Sigmoid colon (tissue), 7 donors: Measurements from ENCODE around the gene SH3RF3. TPM values are rescaled to one million over a fixed set of nuclear protein-coding genes. Genes with fewer than 3 reads are reported as not detected.
A peak's percentile ranks its signal among the peaks of the same experiment; 100 is the strongest.

Experiments used
- DNase-seq: peaks from one replicate; pipeline ENCODE4 v3.0.0-alpha.2; 2019
- H3K27ac ChIP-seq, 4 donors: fragments of 200-600 bp; sonication (generic); one replicate each; pipeline ENCODE4 v1.5.1; 2016 to 2019; ENCODE audit warnings: mild to moderate bottlenecking in 1 of 4
- H3K27me3 ChIP-seq, 3 donors: fragments of 200-600 bp; sonication (generic); one replicate each; pipeline ENCODE4 v1.5.1; 2019; ENCODE audit warnings: mild to moderate bottlenecking in 1 of 3
- H3K36me3 ChIP-seq, 4 donors: fragments of 200-600 bp; sonication (generic); one replicate each; pipeline ENCODE4 v1.5.1; 2016 to 2019
- H3K4me1 ChIP-seq, 4 donors: fragments of 200-600 bp; sonication (generic); one replicate each; pipeline ENCODE4 v1.5.1; 2017 to 2019
- H3K4me3 ChIP-seq, 4 donors: fragments of 200-600 bp; sonication (generic); one replicate each; pipeline ENCODE4 v1.5.1; 2017 to 2019; ENCODE audit warnings: mild to moderate bottlenecking in 2 of 4, moderate library complexity in 1 of 4
- H3K9me3 ChIP-seq, 4 donors: fragments of 200-600 bp in 3 of 4; sonication (generic) in 3 of 4; one replicate each; pipeline versions ENCODE4 v1.5.1 to v1.6.1; 2013 to 2019
- CTCF ChIP-seq, 4 experiments: fragments of 450-650 bp in 3 of 4; fragments of 200-600 bp in 1 of 4; IDR thresholded peaks; one replicate each; pipeline ENCODE4 v1.5.1; 2016 to 2019; ENCODE audit warnings: antibody characterized with exemption in 4 of 4, mild to moderate bottlenecking in 3 of 4, moderate library complexity in 2 of 4
- EP300 ChIP-seq, 4 donors: sonication (generic); formaldehyde crosslinking; IDR thresholded peaks; one replicate each; pipeline ENCODE4 v1.6.1; 2017; ENCODE audit warnings: antibody characterized with exemption in 4 of 4
- POLR2A ChIP-seq, 2 donors: fragments of 450-650 bp; IDR thresholded peaks; one replicate each; pipeline ENCODE4 v1.6.1; 2016; ENCODE audit warnings: antibody characterized with exemption in 2 of 2, mild to moderate bottlenecking in 2 of 2, moderate library complexity in 2 of 2
- POLR2AphosphoS5 ChIP-seq, 4 donors: sonication (generic); formaldehyde crosslinking; IDR thresholded peaks; one replicate each; pipeline ENCODE4 v1.6.1; 2017; ENCODE audit warnings: antibody characterized with exemption in 4 of 4
- WGBS, 2 donors: extraction: QIAGEN DNeasy Blood & Tissue Kit; methylation state at CpG; one replicate each; pipeline ENCODE4 v1.1.7; 2013; 5-methylcytosine and 5-hydroxymethylcytosine counted together
- intact Hi-C: fragments of 100-400 bp; cut with DNase I; formaldehyde crosslinking; loops from one replicate; pipeline ENCODE4 v1.15.1; 2023
- polyA plus RNA-seq, 3 donors: library from polyadenylated mRNA; stranded (reverse); fragments of 200-250 nt; gene quantifications; one replicate each; pipeline ENCODE4 v1.2.3, GENCODE V29; 2013
- total RNA-seq, 4 donors: library from RNA; depleted of rRNA; stranded (reverse); fragments of >200 nt; gene quantifications; one replicate each; pipeline ENCODE4 v1.1.0, GENCODE V29; 2016
- donor health status: healthy with polysubstance abuse.
- donor health status: Bipolar disorder and iron deficiency.
- donor health status: healthy.

The SH3RF3 gene
- total and polyA plus RNA-seq, 7 donors, result 0.69 to 10.0 (median 3.4) TPM

- WGBS, 2 donors, result 88 to 91% methylated on average over 14 of the region's 14 CpGs
- H3K27me3 ChIP-seq, result no peaks in the 10 kb centered on the region
- H3K27ac ChIP-seq, result no peak overlapping the region
- intact Hi-C loops, result no loop called here
- H3K36me3 ChIP-seq, result no peaks in the 10 kb centered on the region
- no peak for DNase-seq
- peaks cover 0 to 2% (median 0%) of the 10 kb centered on the region in 4 donors for H3K9me3 ChIP-seq
- TF ChIP-seq POLR2AphosphoS5 (IDR thresholded peaks at IDR 0.05), result no peak
- TF ChIP-seq POLR2A (IDR thresholded peaks at IDR 0.05), result no peak
- TF ChIP-seq CTCF (IDR thresholded peaks at IDR 0.05), result no peak
- TF ChIP-seq EP300 (IDR thresholded peaks at IDR 0.05), result no peak
- peaks cover 0 to 36% (median 34%) of the 10 kb centered on the region in 4 donors for H3K4me1 ChIP-seq
- no peak overlapping the region for H3K4me3 ChIP-seq
Measured at GRCh38 chr2:109352898-109353689, 224.1 kb downstream of the SH3RF3 start.

- Histone ChIP-seq H3K9me3 (peaks cover 0 to 2% (median 0%) of the 10 kb centered on the region in 4 donors), H3K4me1 (peaks cover 0 to 34% (median 30%) of the 10 kb centered on the region in 4 donors), H3K4me3 (no peak overlapping the region), H3K27ac (no peak overlapping the region), H3K27me3 (no peaks in the 10 kb centered on the region), H3K36me3 (no peaks in the 10 kb centered on the region)
- DNase-seq, result peak; percentile 26
- 92 to 95% methylated on average over 22 of the region's 22 CpGs for WGBS, 2 donors
- intact Hi-C loops, result no loop called here
- TF ChIP-seq POLR2AphosphoS5 (IDR thresholded peaks at IDR 0.05) (no peak), CTCF (IDR thresholded peaks at IDR 0.05) (no peak), POLR2A (IDR thresholded peaks at IDR 0.05) (no peak), EP300 (IDR thresholded peaks at IDR 0.05) (no peak)
Measured at GRCh38 chr2:109353806-109354745, 225.1 kb downstream of the SH3RF3 start.

GRCh38 chr2:109355192-109355843 lies 226.3 kb downstream of the SH3RF3 start:
- Histone ChIP-seq H3K27ac (no peak overlapping the region), H3K9me3 (peaks cover 0 to 2% (median 0%) of the 10 kb centered on the region in 4 donors), H3K4me1 (peaks cover 0 to 22% (median 17%) of the 10 kb centered on the region in 4 donors), H3K4me3 (no peak overlapping the region), H3K36me3 (no peaks in the 10 kb centered on the region), H3K27me3 (no peaks in the 10 kb centered on the region)
- no peak for TF ChIP-seq POLR2AphosphoS5 (IDR thresholded peaks at IDR 0.05)
- no peak for TF ChIP-seq EP300 (IDR thresholded peaks at IDR 0.05)
- TF ChIP-seq CTCF (IDR thresholded peaks at IDR 0.05), result no peak
- no peak for TF ChIP-seq POLR2A (IDR thresholded peaks at IDR 0.05)
- intact Hi-C loops, result no loop called here
- DNase-seq, result no peak
- WGBS, 2 donors, result 84 to 92% methylated on average over 8 of the region's 8 CpGs

- H3K36me3 ChIP-seq, result no peaks in the 10 kb centered on the region
- DNase-seq, result peak; percentile 34
- intact Hi-C loops, result no loop called here
- peaks cover 0 to 10% (median 6%) of the 10 kb centered on the region in 4 donors for H3K4me1 ChIP-seq
- no peak overlapping the region for H3K4me3 ChIP-seq
- H3K9me3 ChIP-seq, result peaks cover 0 to 2% (median 0%) of the 10 kb centered on the region in 4 donors
- H3K27me3 ChIP-seq, result no peaks in the 10 kb centered on the region
- no peak overlapping the region for H3K27ac ChIP-seq
- 92 to 95% methylated on average over 7 of the region's 7 CpGs for WGBS, 2 donors
- no peak for TF ChIP-seq CTCF (IDR thresholded peaks at IDR 0.05)
- no peak for TF ChIP-seq EP300 (IDR thresholded peaks at IDR 0.05)
- no peak for TF ChIP-seq POLR2AphosphoS5 (IDR thresholded peaks at IDR 0.05)
- no peak for TF ChIP-seq POLR2A (IDR thresholded peaks at IDR 0.05)
Measured at GRCh38 chr2:109356324-109357035, 227.5 kb downstream of the SH3RF3 start.
